Muscle layer of duodenum (tissue), 2 donors: ENCODE results near the gene SYAP1.
"Not testable (repeated sequence)": the region's sequence is repeated elsewhere in the genome, so short reads cannot be mapped to it uniquely, and the experiment has no call there.

Experiments
- H3K27ac ChIP-seq: one replicate; pipeline ENCODE4 v1.7.0; 2013; ENCODE audit warnings: mild to moderate bottlenecking, low read length
- H3K27me3 ChIP-seq: one replicate; pipeline ENCODE4 v1.7.0; 2013; ENCODE audit warnings: low read depth, mild to moderate bottlenecking, control low read depth, low read length
- H3K36me3 ChIP-seq, 2 donors: one replicate each; pipeline ENCODE4 v1.7.0; 2013; ENCODE audit warnings: low read length in 2 of 2, control low read depth in 1 of 2, mild to moderate bottlenecking in 1 of 2; ENCODE audit not compliant: insufficient read depth in 2 of 2, control insufficient read depth in 1 of 2
- H3K4me1 ChIP-seq, 2 donors: one replicate each; pipeline ENCODE4 v1.7.0; 2013; ENCODE audit warnings: low read length in 2 of 2, mild to moderate bottlenecking in 2 of 2, control low read depth in 1 of 2, moderate library complexity in 1 of 2; ENCODE audit not compliant: insufficient read depth in 2 of 2, control insufficient read depth in 1 of 2
- H3K4me3 ChIP-seq, 2 donors: one replicate each; pipeline ENCODE4 v1.7.0; 2013; ENCODE audit warnings: low read length in 2 of 2, low read depth in 1 of 2, mild to moderate bottlenecking in 1 of 2
- H3K9me3 ChIP-seq, 2 donors: one replicate each; pipeline ENCODE4 v1.7.0; 2013; ENCODE audit warnings: low read length in 2 of 2, control low read depth in 1 of 2, mild to moderate bottlenecking in 1 of 2; ENCODE audit not compliant: control insufficient read depth in 1 of 2
- donor health status: healthy.

SYAP1 gene

GRCh38 chrX:16705370-16705769 lies 14.0 kb upstream of the SYAP1 start:
- Histone ChIP-seq H3K4me3 (no peak overlapping the region), H3K27me3 (no peaks in the 10 kb centered on the region), H3K4me1 (no peaks in the 10 kb centered on the region), H3K36me3 (peaks cover 0 to 3% of the 10 kb centered on the region in 2 donors), H3K27ac (no peak overlapping the region), H3K9me3 (no peaks in the 10 kb centered on the region)

GRCh38 chrX:16708016-16708415 lies 11.4 kb upstream of the SYAP1 start:
- H3K27me3 ChIP-seq: no peaks in the 10 kb centered on the region
- no peak overlapping the region for H3K27ac ChIP-seq
- H3K9me3 ChIP-seq: no peaks in the 10 kb centered on the region
- H3K4me1 ChIP-seq: no peaks in the 10 kb centered on the region
- H3K36me3 ChIP-seq: no peaks in the 10 kb centered on the region
- H3K4me3 ChIP-seq: no peak overlapping the region

- H3K27ac ChIP-seq: no peak overlapping the region
- H3K36me3 ChIP-seq: no peaks in the 10 kb centered on the region
- H3K4me3 ChIP-seq: peak overlapping the region; percentile 49 to 72
- no peaks in the 10 kb centered on the region for H3K27me3 ChIP-seq
- H3K4me1 ChIP-seq: no peaks in the 10 kb centered on the region
- no peaks in the 10 kb centered on the region for H3K9me3 ChIP-seq
Measured at GRCh38 chrX:16711219-16711811, 8.1 kb upstream of the SYAP1 start.

- Histone ChIP-seq H3K27ac (no peak overlapping the region), H3K4me1 (no peaks in the 10 kb centered on the region), H3K4me3 (peak overlapping the region; percentile 71 to 72), H3K9me3 (no peaks in the 10 kb centered on the region), H3K36me3 (no peaks in the 10 kb centered on the region), H3K27me3 (no peaks in the 10 kb centered on the region)
Measured at GRCh38 chrX:16711893-16712547, 7.4 kb upstream of the SYAP1 start.

GRCh38 chrX:16712548-16713155 lies 6.8 kb upstream of the SYAP1 start, which contains the start of gene CTPS2:
TSS of gene CTPS2 (minus strand) at chrX:16712669. CDS start at chrX:16702902, 9,767 bp downstream.
- H3K9me3 ChIP-seq: no peaks in the 10 kb centered on the region
- H3K4me1 ChIP-seq: no peaks in the 10 kb centered on the region

GRCh38 chrX:16714504-16714903 lies 4.9 kb upstream of the SYAP1 start:
- Histone ChIP-seq H3K4me3 (no peak overlapping the region), H3K4me1 (no peaks in the 10 kb centered on the region), H3K36me3 (peaks cover 0 to under 1% of the 10 kb centered on the region in 2 donors), H3K9me3 (no peaks in the 10 kb centered on the region), H3K27me3 (no peaks in the 10 kb centered on the region), H3K27ac (no peak overlapping the region)

More at GRCh38 chrX:16712548-16713155, 6.8 kb upstream of the SYAP1 start, which contains the start of gene CTPS2:
- Histone ChIP-seq H3K27ac (peak within 1 kb of the TSS; percentile 63), H3K4me3 (peak within 1 kb of the TSS; percentile 71 to 72), H3K27me3 (no peaks in the 10 kb centered on the region), H3K36me3 (no peaks in the 10 kb centered on the region)

- not testable (repeated sequence) for H3K27ac ChIP-seq, H3K27me3 ChIP-seq, H3K36me3 ChIP-seq, H3K4me3 ChIP-seq, H3K4me1 ChIP-seq, H3K9me3 ChIP-seq
Measured at GRCh38 chrX:16715638-16716037, 3.8 kb upstream of the SYAP1 start.

GRCh38 chrX:16716451-16716850 lies 3.0 kb upstream of the SYAP1 start:
- H3K27me3 ChIP-seq, H3K36me3 ChIP-seq, H3K9me3 ChIP-seq, H3K27ac ChIP-seq, H3K4me3 ChIP-seq, H3K4me1 ChIP-seq: not testable (repeated sequence)

GRCh38 chrX:16718824-16719333 lies 533 bp upstream of the SYAP1 start:
- H3K27ac ChIP-seq: peak overlapping the region; percentile 99
- H3K36me3 ChIP-seq: peaks cover 0 to 6% of the 10 kb centered on the region in 2 donors
- peak overlapping the region; percentile 62 to 83 for H3K4me3 ChIP-seq
- H3K4me1 ChIP-seq: peaks cover 0 to 16% of the 10 kb centered on the region in 2 donors
- no peaks in the 10 kb centered on the region for H3K9me3 ChIP-seq
- no peaks in the 10 kb centered on the region for H3K27me3 ChIP-seq

GRCh38 chrX:16722481-16722880 lies 3.1 kb downstream of the SYAP1 start:
- no peak overlapping the region for H3K27ac ChIP-seq
- H3K27me3 ChIP-seq: no peaks in the 10 kb centered on the region
- no peak overlapping the region for H3K4me3 ChIP-seq
- H3K9me3 ChIP-seq: no peaks in the 10 kb centered on the region
- peaks cover 0 to 16% of the 10 kb centered on the region in 2 donors for H3K4me1 ChIP-seq
- peaks cover 0 to 6% of the 10 kb centered on the region in 2 donors for H3K36me3 ChIP-seq

GRCh38 chrX:16725072-16725471 lies 5.7 kb downstream of the SYAP1 start:
- no peak overlapping the region for H3K27ac ChIP-seq
- no peaks in the 10 kb centered on the region for H3K9me3 ChIP-seq
- H3K36me3 ChIP-seq: no peaks in the 10 kb centered on the region
- peaks cover 0 to 16% of the 10 kb centered on the region in 2 donors for H3K4me1 ChIP-seq
- no peak overlapping the region for H3K4me3 ChIP-seq
- H3K27me3 ChIP-seq: no peaks in the 10 kb centered on the region
